Endothelial cell of umbilical vein (primary cell): ENCODE data around the gene TCF20.

Experiments
- EZH2 ChIP-seq: IDR thresholded peaks from 2 replicates; pipeline ENCODE4 v1.6.1; 2012; ENCODE audit warnings: borderline replicate concordance, low read depth, mild to moderate bottlenecking, moderate library complexity, low read length, inconsistent platforms; ENCODE audit not compliant: severe bottlenecking
- GATA2 ChIP-seq: IDR thresholded peaks from 2 replicates; pipeline ENCODE4 v1.7.0; 2011; ENCODE audit warnings: low read depth, mild to moderate bottlenecking, moderate library complexity, mixed read lengths, low read length; ENCODE audit not compliant: insufficient read length, insufficient read depth
- JUN ChIP-seq: IDR thresholded peaks from 2 replicates; pipeline ENCODE4 v1.6.1; 2011; ENCODE audit warnings: borderline replicate concordance, low read depth; ENCODE audit not compliant: insufficient read length, insufficient read depth
- POLR2A ChIP-seq: IDR thresholded peaks from 2 replicates; pipeline ENCODE4 v1.6.1; 2012; ENCODE audit warnings: low read depth, mild to moderate bottlenecking, control low read depth, low read length
- POLR2AphosphoS5 ChIP-seq: IDR thresholded peaks from 2 replicates; pipeline ENCODE4 v1.6.1; 2012; ENCODE audit warnings: low read depth, mild to moderate bottlenecking, control low read depth, low read length, moderate library complexity; ENCODE audit not compliant: insufficient read depth
- TF ChIP-seq, protein P1 (sequence below), 2 donors: IDR thresholded peaks; 1 replicate in 1 of 2; 2 replicates in 1 of 2; pipeline ENCODE4 v1.5.1; 2011; ENCODE audit warnings: low read length in 2 of 2, mild to moderate bottlenecking in 2 of 2, moderate library complexity in 2 of 2, control low read depth in 1 of 2, inconsistent platforms in 1 of 2, low read depth in 1 of 2; ENCODE audit not compliant: insufficient read depth in 1 of 2; ENCODE audit errors: extremely low read depth in 1 of 2

DNA sequence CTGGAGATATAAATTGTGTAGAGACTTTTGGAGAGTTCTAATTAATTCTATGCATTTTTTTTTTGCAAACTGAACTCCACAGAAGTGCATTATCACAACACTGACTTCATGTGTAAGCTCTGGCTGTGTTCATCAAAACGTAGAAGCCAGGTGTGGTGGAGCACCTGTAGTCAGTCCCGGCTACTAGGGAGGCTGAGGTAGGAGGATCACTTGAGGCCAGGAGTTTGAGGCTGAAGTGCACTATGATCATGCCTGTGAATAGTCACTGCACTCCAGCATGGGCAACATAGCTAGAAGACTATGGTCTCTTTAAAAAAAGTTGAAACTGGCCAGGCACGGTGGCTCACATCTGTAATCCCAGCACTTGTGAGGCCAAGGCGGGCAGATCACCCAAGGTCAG, 20.6 kb downstream of the TCF20 start:
- TF ChIP-seq GATA2: no peak
- TF ChIP-seq, protein P1, sequence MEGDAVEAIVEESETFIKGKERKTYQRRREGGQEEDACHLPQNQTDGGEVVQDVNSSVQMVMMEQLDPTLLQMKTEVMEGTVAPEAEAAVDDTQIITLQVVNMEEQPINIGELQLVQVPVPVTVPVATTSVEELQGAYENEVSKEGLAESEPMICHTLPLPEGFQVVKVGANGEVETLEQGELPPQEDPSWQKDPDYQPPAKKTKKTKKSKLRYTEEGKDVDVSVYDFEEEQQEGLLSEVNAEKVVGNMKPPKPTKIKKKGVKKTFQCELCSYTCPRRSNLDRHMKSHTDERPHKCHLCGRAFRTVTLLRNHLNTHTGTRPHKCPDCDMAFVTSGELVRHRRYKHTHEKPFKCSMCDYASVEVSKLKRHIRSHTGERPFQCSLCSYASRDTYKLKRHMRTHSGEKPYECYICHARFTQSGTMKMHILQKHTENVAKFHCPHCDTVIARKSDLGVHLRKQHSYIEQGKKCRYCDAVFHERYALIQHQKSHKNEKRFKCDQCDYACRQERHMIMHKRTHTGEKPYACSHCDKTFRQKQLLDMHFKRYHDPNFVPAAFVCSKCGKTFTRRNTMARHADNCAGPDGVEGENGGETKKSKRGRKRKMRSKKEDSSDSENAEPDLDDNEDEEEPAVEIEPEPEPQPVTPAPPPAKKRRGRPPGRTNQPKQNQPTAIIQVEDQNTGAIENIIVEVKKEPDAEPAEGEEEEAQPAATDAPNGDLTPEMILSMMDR (IDR thresholded peaks at IDR 0.05; ENCODE audit: extremely low read depth in 1 of 2, insufficient read depth in 1 of 2, low read depth in 1 of 2, low read length in 2 of 2): no peak
- TF ChIP-seq POLR2AphosphoS5: no peak
- TF ChIP-seq POLR2A: no peak
- no peak for TF ChIP-seq EZH2
- TF ChIP-seq JUN: no peak
